Stimulated activated CD8-positive, alpha-beta memory T cell treated with anti-CD3 and anti-CD28 coated beads, Interleukin-12 subunit alpha, Interleukin-12 subunit beta, amount 100 ng/mL, for 4 hours (primary cell): Measurements from ENCODE around the gene B3GNT8.
"Not testable (repeated sequence)": the region's sequence is repeated elsewhere in the genome, so short reads cannot be mapped to it uniquely, and the experiment has no call there.

Experiments used
- DNase-seq: peaks from one replicate; pipeline ENCODE4 v3.0.0-alpha.2; 2020; ENCODE audit warnings: low read depth

Gene B3GNT8

DNA sequence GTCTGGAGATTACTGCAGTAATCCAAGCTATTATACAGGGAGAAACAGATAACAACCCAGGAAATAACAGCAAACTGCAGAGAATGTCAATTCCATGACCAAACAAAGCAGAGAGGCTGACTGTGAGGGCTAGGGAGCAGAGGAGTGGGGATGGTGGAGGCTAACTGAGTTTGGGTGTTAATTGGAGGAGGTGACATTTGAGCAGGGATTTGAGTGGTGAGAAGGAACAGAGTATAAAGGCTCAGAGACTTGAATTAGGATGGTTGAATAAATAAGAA lies 9.4 kb upstream of the B3GNT8 start:
- DNase-seq = no peak

DNA sequence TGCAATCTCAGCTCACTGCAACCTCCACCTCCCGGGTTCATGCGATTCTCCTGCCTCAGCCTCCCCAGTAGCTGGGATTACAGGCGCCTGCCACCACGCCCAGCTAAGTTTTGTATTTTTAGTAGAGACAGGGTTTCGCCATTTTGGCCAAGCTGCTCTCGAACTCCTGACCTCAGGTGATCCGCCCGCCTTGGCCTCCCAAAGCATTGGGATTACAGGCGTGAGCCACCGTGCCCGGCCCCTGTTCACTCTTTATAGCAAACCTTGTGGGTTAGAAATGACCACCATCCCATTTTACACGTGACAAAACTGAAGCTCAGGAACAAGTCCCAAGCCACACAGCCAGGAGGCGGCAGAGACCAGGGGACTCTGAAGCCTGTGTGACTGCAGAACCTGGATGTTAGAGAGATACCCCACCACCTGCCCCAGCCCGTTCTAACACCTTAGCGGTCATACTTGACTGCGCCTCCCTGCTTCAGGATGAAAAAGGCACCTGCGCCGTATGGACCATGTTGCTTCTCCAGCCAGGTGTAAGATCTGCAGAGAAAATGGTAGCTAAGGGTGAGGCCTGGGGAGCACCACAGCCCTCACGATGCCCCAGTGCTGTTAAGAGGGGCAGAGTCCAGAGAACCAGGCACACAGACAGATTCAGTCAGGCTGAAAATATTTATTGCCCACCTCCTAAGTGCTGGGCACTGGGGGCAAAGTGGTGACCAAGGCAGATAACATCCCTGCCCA lies 8.9 kb upstream of the B3GNT8 start:
- no peak for DNase-seq

DNA sequence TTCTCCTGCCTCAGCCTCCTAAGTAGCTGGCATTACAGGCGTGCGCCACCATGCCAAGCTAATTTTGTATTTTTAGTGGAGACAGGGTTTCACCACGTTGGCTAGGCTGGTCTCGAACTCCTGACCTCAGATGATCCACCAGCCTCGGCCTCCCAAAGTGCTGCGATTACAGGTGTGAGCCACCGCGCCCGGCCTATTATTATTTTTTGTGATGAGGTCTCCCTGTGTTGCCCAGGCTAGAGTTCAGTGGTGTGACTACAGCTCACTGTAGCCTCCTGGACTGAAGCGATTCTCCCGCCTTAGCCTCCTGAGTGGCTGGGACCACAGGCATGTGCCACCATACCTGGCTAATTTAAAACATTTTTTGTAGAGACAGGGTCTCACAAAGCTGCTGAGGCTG lies 8.2 kb upstream of the B3GNT8 start:
- DNase-seq = not testable (repeated sequence)

DNA sequence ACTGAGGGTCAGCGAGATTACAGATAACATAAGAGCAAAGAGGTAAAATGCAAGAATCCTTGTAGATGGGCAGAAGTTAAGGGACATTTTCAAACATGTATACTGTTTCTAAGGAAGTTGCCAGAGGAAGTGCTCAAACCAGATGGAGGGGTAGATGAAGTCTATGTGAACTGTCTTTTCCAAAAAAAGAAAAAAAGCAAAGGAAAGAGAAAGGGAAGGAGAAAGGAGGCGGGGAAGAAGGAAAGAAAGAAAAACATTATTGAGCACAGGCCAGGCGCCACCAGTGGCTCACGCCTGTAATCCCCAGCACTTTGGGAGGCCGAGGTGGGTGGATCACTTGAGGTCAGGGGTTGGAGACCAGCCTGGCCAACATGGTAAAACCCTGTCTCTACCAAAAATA lies 7.3 kb upstream of the B3GNT8 start:
- no peak for DNase-seq

DNA sequence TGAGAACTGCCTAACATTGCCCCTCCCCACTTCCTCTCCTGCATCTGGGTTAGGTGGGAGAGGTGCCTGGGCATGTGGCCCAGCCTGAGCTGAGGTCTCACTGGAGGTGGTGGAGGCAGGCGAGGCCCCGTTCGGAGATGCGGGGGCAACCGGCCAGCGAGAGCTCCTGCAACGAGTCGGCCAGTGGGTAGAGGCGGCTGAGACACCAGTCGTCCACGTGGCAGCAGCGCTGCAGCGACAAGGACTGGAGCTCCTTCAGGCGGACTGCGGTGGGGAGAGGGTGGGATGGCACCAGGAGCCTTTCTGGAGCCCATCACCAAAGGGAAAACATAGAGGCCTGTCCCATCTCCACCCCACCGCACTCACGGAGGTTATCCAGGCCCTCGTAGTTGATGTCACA lies 6.0 kb upstream of the B3GNT8 start:
- DNase-seq = no peak

DNA sequence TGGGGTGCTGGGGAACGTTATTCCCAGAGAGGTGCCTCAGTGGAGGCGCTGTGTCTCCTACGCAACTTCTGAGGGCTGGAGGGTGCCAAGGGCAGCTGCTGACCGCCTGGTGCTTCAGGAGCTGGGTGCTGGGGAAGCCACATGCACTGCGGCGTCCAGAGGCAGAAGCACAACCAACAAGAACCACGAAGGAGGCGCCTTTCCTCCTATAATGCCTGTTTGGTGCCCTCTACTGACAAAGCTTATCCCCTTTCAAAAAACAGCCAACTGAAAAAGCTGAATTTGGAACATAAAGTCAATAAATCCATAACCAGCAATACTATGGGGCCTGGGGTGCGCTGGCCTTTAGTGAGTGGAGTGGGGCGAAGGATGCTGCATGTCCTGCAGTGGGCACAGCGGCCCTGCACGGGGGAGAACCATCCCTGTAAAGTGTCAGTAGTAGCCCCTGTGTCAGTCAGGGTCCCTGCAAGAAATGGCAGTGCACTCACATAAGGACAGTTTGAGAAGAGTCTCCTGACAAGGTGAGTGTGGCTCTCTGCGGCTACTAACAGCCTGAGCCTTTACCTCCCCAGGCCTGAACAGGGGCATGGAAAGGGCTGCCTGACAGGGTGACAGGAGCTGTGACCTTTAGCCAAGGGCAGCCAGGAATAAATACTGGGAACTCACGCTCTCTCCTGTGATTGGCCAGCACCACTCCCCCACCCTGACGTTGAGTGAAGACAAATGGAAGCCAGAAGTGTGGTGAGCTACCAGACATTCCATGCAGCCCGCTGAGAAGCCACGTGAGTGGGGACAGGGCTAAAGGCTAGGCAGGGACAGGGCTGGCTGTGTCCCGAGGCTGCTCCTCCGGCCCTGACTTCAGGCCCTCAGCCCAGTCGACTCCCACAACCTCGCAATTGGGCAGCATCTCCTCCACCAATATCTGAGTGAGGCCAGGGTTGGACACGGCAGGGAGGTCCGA lies 4.5 kb upstream of the B3GNT8 start:
- DNase-seq = no peak

DNA sequence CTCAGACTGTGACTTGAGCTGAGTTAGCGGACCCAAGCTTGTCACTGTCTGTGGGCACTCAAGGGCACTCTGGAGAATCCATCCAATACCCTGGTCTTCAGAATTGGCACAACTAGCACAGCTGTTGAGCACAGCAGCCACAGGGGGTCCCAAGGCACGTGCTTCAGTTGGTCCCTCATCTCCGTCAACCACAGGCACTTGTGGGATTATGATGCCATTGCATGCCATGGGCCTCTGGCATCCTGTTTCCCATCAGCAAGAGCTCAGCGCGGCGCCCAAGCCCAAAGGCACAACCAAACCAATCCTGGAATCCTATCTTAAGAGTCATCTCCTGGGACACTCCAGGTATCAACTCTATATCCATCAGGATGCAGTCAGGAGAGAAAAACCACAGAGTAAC lies 3.7 kb upstream of the B3GNT8 start:
- DNase-seq = no peak

DNA sequence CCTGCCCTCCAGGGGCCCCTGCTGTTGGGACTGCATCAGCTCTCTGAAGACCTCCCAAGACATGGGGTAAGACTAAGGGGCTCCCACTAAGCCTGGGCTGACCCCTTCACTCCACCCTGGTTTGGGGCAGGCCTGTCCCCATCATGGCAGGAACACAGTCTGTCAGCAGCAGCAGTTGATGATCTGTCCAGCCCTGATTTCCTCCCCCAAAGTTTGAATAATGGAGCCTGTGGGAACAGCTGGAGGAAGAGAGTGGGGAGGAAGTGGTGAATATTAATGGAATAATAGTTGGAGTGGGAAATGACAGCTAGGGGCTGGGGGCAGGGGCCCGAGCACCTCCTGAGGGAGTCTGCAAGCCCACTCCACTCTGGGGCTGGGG lies 1.3 kb upstream of the B3GNT8 start:
- DNase-seq = no peak

DNA sequence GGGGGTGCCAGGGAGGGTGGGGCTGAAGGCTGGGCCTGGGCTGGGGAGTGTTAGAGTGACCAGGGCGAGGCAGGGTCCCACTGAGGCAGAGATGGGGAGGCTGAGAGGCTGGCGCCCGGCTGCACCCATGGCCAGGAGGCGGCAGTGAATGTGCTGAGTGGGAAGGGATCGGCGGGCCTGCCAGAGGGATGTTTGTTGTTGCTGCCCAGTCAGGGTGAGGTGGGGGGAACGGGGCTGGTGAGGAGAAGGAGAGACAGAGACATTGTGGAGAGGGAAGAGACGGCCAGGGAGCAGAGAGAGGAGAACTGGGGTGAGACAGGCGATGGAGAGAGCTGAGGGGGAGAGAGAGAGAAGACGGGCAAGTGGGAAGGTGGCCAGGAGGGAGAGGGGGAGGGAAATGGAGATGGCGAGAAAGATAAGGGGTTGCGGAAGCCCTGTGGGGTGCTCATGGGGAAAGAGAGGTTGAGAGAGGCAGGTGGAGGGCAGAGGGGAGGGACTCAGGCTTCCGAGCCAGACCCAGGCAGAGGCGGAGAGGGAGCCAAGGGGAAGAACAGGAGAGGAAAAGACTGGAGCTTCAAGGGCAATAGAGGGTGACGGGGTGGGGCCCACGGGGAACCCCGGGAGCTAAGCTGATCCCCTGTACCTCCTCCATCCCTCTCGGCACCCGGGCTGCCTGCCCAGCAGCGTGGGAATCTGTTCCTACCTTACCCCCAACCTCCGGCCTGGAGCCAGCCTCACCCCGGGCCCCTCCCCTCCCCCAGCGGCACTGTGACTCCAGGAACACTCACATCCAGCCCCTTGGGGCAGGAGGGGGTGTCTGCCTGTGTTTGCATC lies 690 bp upstream of the B3GNT8 start:
- peak; percentile 14 for DNase-seq

DNA sequence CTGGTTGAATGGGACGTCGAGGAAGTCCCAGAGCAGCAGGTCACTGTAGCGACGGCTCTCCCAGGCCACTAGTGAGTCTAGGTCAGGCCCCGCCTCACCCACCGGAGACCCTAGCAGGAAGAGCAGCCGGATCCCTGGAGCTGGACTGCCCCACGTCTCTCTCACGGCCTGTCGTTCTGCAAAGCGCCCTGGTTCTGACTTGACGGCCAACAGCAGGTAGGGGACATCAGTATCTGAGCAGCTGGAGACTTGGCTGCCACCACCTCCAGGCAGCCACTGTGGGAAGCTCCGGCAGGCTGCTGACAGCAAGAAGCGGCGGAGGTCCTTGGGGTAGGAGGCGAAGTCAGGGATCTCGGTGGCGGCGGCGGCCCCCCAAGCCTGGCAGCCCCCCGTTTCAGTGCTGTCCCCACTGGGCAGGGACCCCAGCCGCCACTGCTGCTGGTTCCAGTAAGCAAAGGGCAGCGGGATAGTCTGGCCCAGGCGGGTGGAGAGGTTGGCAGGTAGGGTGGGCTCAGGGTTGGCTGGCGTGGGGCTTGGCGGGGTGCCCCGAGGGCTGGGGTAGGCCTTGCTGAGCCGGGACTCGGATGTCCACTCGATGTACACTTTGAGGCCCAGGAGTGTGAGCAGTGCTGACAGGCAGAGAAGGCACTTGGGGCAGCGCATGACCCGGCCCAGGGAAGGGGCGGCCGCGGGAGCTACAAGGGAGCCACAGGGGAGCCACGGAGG lies 895 bp downstream of the B3GNT8 start:
- DNase-seq = no peak

DNA sequence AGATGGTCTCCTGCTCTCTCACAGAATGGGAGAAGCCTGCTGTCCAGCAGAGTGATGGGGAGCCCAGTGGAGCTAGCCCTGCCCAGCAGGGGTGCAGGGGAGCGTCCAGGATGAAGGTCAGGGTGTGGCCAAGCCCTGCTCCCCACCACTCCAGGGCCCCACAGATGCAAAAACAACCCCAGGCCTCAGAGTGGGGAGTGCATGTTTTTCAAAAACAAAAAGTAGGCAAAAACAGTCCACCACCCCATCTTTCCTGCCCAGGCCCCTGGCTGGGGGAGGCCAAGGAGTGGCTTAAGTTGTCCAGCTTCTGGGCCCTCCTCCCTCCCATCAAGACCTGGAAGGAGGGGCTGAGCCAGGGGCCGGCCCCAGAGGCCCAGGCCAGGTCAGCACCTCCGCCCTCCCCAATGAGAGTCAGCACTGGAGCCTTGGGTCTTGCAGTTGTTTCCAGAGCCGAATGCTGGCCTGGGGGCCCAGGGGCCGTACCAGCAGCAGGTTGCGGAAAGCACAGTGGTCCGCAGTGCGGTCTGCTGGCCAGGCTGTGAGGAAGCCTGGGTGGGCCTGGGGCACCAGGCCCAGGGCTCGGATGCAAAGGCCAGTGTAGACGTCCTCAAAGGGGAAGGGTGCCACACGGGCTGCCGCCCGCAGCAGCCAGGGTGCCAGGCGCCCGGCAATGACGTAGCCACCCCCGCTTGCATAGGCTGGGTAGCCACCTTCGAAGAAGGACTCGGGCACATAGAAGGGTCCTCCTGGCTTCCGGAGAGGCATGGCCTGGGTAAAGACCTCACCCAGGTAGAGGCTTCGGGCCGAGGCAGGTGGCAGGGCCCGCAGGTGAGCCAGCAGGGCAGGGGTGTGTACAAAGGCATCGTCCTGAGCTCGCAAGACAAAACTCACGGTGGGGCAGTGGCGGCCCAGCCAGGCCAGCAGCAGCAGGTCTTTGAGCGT lies 1.7 kb downstream of the B3GNT8 start:
- no peak for DNase-seq

DNA sequence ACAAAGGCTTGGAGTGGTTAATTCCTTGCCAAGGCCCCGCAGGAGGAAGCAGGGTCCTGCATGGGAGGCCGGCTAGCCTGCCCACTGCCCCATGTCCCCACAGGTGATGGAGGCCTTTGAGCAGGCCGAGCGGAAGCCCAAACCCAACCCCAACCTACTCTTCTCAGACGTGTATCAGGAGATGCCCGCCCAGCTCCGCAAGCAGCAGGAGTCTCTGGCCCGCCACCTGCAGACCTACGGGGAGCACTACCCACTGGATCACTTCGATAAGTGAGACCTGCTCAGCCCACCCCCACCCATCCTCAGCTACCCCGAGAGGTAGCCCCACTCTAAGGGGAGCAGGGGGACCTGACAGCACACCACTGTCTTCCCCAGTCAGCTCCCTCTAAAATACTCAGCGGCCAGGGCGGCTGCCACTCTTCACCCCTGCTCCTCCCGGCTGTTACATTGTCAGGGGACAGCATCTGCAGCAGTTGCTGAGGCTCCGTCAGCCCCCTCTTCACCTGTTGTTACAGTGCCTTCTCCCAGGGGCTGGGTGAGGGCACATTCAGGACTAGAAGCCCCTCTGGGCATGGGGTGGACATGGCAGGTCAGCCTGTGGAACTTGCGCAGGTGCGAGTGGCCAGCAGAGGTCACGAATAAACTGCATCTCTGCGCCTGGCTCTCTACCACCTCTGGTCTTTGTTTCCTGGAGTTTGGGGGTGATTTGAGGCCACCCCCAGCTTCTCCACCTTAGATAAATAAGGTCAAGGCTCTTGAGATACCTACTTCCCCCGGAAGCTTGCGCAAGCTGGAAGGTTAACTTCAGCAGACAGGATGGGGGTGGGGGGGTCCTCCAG lies 2.6 kb downstream of the B3GNT8 start:
- no peak for DNase-seq

DNA sequence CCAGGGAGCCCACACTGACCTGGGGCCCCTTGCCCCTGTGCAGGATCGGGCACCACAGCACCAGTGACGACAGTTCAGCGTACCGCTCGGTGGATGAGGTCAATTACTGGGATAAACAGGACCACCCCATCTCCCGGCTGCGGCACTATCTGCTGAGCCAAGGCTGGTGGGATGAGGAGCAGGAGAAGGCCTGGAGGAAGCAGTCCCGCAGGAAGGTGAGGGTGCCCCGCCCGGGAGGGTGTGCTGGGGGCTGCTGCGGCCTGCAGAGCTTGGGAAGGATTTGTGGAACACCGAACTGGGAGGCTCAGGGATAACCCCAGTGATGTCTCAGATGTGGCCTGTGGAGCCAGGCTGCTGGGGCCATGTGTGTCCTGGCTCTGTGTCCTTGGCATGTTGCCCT lies 4.2 kb downstream of the B3GNT8 start:
- DNase-seq = no peak

DNA sequence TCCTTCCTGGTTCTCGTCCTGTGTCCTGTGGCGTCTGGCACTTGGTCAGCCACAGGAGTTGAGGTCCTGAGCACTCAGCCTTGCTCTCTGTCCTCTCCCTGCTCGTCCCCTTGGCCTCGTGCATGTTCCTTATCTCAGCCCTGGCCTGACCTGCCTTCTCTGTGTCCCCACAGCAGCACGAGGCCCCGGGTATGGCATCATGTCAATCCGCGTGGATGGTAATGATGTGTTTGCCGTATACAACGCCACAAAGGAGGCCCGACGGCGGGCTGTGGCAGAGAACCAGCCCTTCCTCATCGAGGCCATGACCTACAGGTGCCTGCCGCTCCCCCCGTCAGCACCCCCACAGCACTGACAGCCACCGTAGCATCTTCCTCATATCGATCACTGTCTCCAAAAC lies 4.7 kb downstream of the B3GNT8 start:
- no peak for DNase-seq

DNA sequence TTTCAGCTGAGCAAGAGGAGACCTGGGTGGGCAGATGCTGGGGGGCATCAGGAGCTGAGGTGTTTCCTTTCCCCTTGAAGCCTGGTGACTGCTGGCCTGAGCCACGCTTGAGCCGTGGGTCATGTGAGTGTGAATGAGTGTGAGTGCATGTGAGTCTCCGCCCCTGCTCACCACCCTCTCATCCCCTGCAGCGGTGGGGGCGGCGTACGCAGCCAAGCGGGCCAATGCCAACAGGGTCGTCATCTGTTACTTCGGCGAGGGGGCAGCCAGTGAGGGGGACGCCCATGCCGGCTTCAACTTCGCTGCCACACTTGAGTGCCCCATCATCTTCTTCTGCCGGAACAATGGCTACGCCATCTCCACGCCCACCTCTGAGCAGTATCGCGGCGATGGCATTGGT lies 5.2 kb downstream of the B3GNT8 start:
- DNase-seq = no peak

DNA sequence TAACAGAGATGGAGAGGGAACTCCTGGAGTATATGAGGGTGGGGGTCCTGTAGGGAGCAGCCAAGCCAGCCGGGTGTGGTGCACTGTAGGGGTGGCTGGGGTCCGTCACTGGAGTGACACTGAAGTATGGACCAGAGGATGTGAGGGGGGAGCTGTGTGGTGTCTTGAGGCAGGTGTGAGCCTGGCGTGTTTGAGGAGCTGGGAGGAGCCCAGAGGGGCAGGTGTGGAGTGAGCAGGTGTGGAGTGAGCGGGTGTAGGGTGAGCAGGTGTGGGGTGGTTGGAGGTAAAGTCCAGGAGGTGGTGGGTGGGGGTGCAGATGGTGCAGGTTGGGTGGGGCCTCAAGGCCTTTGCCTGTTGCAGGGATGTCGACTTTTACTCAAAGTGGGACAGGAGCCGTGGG lies 5.9 kb downstream of the B3GNT8 start:
- no peak for DNase-seq

DNA sequence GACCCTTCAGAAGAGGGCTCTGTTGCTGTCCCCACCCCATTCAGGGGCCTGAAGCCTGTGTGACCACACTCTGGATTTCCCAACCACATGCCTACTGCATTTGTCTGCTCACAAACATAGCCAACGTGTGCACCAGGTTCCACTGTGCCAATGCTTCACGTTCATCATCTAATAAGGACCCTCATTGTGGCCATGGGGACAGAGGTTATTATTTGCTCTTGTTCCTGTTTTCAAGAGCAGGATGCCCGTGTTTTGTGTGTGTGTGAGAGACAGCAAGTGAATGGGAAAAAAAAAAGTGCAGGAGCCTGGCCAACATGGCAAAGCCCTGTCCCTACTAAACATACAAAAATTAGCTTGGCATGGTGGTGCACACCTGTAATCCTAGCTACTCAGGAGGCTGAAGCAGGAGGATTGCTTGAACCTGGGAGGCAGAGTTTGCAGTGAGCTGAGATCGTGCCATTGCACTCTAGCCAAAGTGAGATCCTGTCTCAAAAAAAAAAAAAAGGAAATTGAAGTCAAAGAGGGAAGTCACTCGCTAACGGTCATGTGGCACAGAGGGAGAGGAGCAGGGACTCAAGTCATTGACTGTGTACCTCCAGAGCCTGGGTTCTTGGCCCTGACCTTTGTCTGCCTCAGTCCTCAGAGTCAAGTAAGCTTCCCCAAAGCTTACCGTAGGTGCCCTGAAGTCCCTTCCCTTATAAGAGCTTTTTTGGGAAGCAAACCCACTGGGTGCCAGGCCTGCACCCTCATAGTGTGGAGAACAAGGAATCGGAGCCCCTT lies 6.9 kb downstream of the B3GNT8 start:
- DNase-seq = no peak

DNA sequence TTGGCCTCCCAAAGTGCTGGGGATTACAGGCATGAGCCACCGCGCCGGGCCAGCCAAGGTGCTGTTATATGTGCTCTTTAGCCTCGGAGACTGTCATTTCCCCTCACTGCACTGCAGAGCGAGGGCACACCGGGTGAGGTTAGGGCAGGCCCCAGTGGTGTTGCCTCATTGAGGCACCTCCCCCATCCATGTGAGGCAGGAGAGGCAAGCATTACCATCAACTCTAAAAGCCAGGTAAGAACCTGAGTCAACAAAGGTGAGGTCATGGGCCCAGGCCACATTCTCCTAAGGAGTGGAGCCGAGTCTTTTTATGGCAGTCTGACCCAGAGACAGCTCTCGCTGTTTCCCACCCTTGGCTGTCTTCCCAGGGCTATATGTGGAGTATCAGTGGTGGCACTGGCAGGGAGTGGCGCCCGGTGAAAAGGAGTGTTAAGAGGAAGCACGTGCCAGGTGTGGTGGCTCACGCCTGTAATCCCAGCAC lies 10.9 kb downstream of the B3GNT8 start:
- DNase-seq = no peak

DNA sequence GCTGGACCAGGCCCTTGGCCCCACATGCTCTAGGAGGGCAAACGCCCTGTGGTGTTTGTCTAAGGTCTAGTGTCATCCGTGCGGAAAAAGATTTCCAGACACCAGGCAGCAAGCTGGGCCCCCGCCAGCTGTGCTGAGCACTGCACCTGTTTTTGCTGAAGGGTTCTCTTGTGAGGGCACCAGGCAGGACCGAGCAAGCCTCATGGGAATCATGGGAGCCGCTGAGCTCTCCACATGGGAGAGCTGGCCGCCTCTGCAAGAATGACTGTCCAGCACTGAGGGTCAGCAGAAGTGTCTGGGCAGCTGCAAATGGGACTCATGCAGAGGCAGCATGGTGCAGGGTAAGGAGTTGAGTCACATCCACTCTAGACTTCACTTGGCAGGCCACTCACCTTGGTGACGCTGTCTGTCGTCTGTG lies 12.0 kb downstream of the B3GNT8 start:
- no peak for DNase-seq
